Measurements from ENCODE around the gene QRICH2.

- TF ChIP-seq CTCF (IDR thresholded peaks at IDR 0.05 in 4 of 5, conservative IDR thresholded peaks at IDR 0.05 in 1 of 5) (no peak), POLR2A (IDR thresholded peaks at IDR 0.05) (no peak)
These were observed at the start of gene QRICH2 for GRCh38 chr17:76307966-76308338.
